ENCODE measurements around the gene DPEP1.
"Not testable (repeated sequence)": the region's sequence is repeated elsewhere in the genome, so short reads cannot be mapped to it uniquely, and the experiment has no call there.

DPEP1 gene

GRCh38 chr16:89613231-89613953, at the start of gene DPEP1:
Gene DPEP1 (plus strand): TSS chr16:89613642. CDS start chr16:89630411, 16,769 bp downstream.
- no peak for DNase-seq

- DNase-seq, result peak in 1 of 56 donors; percentile 17
Observed at GRCh38 chr16:89564476-89565255, 48.8 kb upstream of the DPEP1 start.

GRCh38 chr16:89565256-89565505, 48.3 kb upstream of the DPEP1 start:
- DNase-seq, result no peak

DNA sequence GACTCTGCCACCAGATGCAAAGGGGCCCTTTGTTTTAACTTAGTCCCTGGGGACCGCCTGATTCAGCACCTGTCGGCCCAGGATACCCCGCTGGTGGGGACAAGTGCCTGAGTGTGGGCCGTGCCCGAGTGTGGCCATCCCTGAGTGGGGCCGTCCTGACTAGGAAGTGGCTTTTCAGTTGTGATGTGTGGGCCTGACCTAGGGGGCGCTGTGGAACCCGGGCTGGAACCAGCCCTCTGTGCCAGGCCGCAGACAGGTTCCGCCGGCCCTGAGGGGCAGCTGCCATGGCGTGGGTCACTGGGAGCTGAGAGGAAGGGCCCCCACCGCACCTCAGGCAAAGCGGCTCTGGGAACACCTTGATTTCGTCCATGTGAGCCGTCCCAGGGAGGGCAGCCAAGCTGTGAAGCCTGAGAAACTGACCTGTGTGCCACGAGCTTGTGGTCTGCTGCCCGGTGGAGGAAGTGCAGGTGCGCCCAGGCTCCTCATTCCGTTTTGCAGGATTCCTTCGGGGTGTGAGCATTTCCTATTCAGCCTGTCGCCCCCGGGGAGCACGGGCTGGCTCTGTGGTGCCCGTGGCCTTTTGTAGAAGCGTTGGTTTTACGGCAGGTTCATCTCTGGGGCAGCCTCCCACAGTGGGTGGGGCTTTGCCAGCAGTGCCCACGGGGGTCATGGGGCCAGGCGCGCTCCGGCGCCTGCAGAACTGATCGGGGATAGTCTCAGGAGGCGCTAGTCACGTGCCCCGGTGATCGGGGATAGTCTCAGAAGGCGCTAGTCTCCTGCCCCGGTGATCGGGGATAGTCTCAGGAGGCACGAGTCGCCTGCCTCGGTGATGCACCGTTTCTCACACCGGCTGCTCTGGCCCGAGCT, 47.7 kb upstream of the DPEP1 start:
- peak in 28 of 56 donors; percentile 11 to 53 (median 28) for DNase-seq

DNA sequence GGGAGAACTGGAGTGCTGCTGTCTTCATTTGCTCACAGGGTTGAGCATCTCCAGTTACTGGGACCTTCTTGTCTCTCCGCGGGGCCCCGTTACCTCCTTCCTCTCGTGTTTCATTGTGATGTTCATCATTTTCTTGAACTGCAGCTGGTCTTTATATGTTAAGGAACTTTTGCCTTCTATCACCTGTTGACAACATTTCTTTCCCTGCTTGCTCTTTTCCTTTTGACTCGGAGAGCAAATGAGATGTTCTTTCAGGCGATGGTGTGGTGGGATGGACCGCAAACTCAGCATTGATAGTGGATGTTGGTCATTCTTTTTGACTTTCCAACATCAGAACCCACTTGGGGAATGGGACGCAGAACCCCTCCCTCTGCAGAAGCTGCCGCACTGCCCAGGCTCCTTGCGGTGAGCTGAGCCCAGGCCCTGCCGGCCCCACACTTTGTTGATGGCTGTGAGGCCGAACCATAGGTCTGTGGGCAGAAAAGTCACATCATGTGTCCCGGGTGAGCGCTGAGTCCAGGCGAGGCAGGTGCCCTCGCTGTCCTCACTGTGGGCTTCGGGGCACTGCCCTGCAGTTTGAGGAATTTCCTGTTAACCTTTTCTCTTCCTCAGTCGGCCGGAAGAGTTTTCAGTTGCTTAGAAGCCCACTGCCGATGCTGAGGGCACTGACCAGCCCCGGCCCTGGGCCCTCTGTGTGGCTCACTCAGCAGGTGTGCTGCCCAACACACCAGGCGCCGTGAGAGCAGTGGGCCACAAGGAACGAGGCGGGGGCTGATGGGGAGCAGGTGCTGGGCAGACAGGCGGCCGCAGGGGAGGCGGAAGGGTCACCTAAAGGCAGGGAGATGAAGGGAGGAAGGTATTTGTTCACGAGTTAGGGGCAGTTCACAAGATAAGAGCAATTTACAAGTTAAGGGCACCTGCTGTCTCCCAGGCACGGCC, 45.5 kb upstream of the DPEP1 start:
- DNase-seq, result no peak

- DNase-seq, result no peak
Observed at GRCh38 chr16:89569506-89570341, 43.7 kb upstream of the DPEP1 start.

GRCh38 chr16:89570342-89570923, 43.0 kb upstream of the DPEP1 start:
- DNase-seq, result no peak

DNA sequence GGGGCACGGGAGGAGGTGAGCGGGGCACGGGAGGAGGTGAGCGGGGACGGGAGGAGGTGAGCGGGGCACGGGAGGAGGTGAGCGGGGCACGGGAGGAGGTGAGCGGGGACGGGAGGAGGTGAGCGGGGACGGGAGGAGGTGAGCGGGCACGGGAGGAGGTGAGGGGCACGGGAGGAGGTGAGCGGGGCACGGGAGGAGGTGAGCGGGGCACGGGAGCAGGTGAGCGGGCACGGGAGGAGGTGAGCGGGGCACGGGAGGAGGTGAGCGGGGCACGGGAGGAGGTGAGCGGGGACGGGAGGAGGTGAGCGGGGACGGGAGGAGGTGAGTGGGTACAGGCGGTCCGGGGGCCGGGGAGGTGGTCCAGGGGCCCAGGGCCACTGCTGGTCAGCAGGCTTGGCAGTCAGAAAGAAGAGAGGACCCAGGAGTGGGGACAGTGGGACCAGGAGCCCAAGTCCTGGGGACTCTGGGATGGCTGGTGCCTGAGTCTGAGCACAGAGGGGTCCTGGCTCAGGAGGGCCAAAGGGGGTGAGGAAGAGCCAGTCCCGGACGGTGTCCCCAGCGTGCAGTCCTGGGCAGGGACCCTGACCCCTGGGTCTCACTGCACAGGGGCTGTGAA, 42.4 kb upstream of the DPEP1 start:
- DNase-seq, result not testable (repeated sequence)

DNA sequence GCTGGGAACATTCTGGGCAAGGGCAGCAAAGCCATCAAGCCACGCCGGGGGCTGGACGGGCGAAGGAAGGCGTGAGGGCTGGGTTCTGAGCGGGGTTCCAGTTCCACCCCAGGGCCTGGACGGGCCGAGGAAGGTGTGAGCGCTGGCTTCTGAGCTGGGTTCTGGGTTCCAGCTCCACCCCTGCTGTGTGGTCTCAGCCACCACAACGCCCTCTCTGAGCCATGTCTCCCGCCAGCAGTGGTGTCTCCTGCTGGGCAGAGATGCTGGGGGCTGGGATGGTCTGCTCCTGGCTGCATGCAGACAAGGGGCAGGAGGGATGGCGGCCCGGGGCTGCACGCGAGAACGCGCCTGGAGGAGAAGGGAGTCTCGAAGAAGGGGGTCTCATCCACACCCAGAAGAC, 41.8 kb upstream of the DPEP1 start:
- DNase-seq, result no peak

- no peak for DNase-seq
Observed at GRCh38 chr16:89572073-89572484, 41.4 kb upstream of the DPEP1 start.

DNA sequence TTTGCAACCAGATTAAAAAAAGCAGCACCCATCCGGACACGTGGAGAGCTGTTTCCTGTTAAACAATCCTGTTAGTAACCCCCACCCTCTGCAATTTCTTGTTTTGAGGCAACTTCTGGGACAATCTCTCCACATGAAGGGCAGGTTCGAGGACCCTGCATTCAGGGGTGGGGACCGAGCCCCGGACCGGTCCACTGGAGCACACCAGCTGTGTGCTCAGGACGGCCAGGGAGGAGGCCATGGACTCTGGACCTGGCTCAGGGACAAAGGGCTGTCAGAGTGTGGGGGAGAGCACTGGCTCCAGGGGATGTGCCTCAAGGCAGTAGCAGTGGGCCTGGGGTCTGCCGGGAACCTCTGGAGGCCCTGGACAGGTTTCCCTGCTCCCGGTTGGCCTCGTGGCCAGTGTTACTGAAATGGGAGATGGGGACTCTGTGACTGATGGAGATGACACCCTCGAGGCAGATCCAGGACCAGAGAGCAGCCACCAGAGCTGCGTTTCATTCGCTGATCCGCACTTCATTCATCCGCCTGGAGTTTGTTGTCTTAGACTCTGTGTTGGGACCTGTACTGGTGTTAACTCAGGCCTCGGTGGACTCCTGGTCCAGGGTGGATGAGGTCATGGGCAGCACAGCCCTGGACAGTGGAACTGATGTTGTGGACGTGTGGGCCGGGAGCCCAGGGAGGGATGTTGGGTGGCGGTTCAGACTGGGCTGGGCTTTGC, 40.8 kb upstream of the DPEP1 start:
- no peak for DNase-seq

DNA sequence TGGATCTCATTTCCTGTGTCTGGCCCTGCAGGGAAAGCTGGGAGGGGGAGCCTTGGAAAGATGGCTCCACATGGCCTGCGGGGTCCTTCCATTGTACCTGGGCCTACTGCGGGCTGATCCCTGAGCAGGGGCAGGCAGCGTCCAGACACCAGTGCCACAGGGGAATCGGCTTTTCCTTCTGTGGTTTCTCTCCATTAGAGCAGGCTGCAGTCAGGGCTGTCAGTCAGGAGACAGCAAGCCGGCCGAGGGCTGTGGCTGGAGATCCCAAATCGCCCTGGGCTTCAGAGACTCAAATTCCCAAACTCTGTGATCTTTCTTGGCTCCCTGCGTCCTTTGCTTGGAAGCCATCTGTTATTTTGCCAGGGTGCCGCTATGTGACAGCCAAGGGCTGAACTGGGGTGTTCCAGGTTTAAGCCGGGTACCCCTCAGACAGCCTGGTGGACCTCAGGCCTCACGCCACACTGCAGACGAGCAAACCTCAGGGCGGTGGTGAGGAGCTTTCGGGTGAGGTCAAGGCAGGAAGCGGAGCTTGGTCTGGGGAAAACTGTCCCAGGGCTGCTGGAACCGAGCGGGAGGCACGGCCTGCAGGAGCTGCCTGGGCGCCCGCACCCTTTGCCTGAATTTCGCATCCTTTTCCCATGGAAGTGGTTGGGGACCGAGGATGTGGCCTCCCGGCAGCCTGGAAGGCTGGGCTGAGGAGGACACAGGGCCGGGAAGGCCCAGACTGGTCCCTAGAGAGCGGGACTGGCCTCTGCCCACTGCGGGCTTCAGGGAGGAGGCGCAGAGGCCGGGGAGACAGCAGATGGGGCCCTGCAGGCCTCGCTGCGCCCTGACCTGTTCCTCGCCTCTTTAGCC, 39.4 kb upstream of the DPEP1 start:
- DNase-seq, result no peak

DNA sequence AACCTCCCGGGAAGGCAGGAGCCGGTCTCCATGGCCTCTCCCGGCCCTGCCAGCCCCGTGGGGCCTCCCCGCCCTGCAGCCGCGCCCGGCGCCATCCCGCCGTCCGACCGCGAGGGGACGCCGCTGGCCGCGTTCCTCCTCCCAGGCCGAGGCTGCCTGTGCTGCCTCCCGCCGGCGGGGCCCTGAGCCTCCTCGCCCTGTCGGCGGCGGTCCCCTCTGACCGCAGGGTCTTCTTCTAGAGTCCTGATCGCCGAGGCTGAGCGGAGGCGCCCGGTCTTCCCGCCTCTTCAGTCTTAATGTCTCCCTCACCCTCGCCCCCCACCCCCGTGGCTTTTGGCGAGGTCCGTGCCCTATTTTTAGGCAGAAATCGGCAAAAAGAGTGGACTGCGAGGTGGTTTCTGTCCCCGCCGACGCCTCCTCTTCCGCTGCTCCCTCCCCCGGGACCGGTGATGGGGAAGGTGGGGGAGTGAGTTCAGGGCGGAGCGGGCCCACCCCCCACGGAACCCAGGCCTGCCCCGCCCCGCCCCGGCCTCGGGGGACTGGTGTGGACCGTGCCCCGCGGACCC, 38.7 kb upstream of the DPEP1 start:
- DNase-seq, result no peak

GRCh38 chr16:89575247-89576152, 37.9 kb upstream of the DPEP1 start, which contains the start of gene CPNE7:
Gene CPNE7 (plus strand): TSS chr16:89575758. CDS start chr16:89575898, 140 bp downstream.
- no peak for DNase-seq

DNA sequence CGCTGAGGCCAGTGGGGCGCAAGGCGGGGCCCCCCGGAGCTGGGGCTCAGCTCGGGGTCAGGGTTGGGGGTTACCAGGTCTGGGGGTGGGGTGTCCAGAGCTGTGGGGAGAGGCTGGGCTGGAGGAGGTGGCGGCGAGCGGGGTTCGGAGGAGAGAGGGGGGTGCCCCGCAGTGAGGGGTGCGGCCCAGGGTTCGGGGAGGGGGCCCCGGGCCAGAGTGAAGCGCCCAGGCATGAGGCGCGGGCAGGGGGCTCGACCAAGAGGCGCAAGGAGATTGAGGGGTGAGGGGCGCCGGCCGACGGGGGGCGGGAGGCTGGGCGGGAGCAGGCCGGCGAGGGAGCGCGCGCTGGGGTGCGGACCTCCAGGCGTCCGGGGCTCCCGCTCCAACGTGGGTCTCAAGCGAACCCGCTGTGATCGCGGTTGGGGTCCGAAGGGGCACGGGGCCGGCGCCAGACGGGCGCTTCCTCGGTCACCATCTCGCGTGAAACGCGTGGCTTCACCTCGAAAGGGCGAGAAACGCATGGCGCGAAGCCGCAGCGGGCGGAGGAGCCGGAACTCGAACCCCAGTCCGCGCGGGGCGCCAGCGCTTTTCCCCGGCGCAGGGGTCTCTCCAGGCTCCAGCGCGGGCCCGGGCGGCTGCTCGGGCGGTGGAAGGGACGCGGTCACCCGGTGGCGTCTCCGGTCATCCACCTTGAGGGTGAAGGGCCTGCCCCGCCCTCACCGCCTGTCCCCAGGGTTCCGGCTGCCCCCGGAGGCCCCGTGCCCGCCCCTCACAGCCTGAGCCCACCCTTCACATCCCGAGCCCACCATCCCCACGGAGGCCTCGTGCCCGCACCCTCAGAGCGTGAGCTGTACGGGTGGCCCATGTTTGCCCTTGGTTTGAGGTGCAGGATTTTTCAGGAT, 37.0 kb upstream of the DPEP1 start:
- DNase-seq, result no peak

All from nucleus accumbens (tissue), 56 donors.